ENCODE measurements around the gene RAC3.

DNA sequence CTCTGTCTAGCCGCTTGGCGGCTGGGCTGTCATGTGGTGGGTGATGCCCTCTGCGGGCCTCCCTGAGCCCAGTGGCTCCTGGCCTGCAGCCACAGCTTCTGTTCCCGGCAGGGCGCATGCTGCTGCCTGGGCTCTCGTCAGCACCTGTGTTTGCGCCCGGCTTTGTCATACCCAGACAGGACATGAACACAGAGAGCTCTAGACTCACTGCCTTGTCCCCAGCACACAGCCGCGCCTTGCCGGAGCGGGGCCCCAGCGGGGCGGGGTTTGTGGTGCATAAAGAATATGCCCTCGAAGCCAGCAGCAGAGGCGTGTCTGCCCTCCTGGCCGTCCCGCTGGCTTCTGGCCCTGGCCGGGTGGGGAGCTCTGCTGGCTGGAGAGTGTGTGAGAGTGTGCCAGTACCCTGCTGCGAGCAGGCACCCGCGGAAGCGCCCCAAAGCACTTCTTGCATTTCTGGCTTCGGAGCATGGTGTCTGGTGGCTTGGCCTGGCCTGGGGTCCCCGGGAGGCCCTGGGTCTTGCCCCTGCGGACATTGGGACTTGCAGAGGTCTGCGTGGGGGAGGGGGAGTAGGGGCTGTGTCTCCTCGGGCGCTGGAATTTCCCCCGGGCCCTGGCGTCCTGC, 39.7 kb upstream of the RAC3 start:
- TF ChIP-seq, protein P1, sequence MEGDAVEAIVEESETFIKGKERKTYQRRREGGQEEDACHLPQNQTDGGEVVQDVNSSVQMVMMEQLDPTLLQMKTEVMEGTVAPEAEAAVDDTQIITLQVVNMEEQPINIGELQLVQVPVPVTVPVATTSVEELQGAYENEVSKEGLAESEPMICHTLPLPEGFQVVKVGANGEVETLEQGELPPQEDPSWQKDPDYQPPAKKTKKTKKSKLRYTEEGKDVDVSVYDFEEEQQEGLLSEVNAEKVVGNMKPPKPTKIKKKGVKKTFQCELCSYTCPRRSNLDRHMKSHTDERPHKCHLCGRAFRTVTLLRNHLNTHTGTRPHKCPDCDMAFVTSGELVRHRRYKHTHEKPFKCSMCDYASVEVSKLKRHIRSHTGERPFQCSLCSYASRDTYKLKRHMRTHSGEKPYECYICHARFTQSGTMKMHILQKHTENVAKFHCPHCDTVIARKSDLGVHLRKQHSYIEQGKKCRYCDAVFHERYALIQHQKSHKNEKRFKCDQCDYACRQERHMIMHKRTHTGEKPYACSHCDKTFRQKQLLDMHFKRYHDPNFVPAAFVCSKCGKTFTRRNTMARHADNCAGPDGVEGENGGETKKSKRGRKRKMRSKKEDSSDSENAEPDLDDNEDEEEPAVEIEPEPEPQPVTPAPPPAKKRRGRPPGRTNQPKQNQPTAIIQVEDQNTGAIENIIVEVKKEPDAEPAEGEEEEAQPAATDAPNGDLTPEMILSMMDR (IDR thresholded peaks at IDR 0.05 in 4 of 5, conservative IDR thresholded peaks at IDR 0.05 in 1 of 5) = peak in 1 of 5 experiments; percentile 20
- peak; percentile 29 to 37 for TF ChIP-seq POLR2A (IDR thresholded peaks at IDR 0.05)

Data from gastrocnemius medialis (tissue), 4 donors.